Panc1 (cell line): ENCODE results near the gene USH1G.

Experiments used
- POLR2AphosphoS5 ChIP-seq: IDR thresholded peaks from 2 replicates; pipeline ENCODE4 v1.6.1; 2012; ENCODE audit warnings: mild to moderate bottlenecking, low read depth, low read length, moderate library complexity
- SIN3A ChIP-seq: IDR thresholded peaks from 2 replicates; pipeline ENCODE4 v1.6.1; 2012; ENCODE audit warnings: low read depth, mild to moderate bottlenecking, low read length, moderate library complexity, borderline replicate concordance; ENCODE audit not compliant: insufficient read depth
- TCF7L2 ChIP-seq: IDR thresholded peaks from 2 replicates; pipeline ENCODE4 v1.6.1; 2011; ENCODE audit warnings: mild to moderate bottlenecking, low read depth, low read length, inconsistent platforms
- TF ChIP-seq, protein P1 (sequence below): fragments of 450-650 bp; IDR thresholded peaks from 2 replicates; pipeline ENCODE4 v1.5.1; 2017; ENCODE audit warnings: mild to moderate bottlenecking
- TF ChIP-seq, protein P2 (sequence below), 2 experiments: IDR thresholded peaks; 2 replicates each; pipeline ENCODE4 v1.6.1; 2011 to 2012; ENCODE audit warnings: low read depth in 2 of 2, control low read depth in 1 of 2, low read length in 1 of 2, mild to moderate bottlenecking in 1 of 2, moderate library complexity in 1 of 2; ENCODE audit not compliant: insufficient read depth in 1 of 2

GRCh38 chr17:74970395-74970794 lies 47.3 kb upstream of the USH1G start:
- TF ChIP-seq, protein P1, sequence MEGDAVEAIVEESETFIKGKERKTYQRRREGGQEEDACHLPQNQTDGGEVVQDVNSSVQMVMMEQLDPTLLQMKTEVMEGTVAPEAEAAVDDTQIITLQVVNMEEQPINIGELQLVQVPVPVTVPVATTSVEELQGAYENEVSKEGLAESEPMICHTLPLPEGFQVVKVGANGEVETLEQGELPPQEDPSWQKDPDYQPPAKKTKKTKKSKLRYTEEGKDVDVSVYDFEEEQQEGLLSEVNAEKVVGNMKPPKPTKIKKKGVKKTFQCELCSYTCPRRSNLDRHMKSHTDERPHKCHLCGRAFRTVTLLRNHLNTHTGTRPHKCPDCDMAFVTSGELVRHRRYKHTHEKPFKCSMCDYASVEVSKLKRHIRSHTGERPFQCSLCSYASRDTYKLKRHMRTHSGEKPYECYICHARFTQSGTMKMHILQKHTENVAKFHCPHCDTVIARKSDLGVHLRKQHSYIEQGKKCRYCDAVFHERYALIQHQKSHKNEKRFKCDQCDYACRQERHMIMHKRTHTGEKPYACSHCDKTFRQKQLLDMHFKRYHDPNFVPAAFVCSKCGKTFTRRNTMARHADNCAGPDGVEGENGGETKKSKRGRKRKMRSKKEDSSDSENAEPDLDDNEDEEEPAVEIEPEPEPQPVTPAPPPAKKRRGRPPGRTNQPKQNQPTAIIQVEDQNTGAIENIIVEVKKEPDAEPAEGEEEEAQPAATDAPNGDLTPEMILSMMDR = no peak
- TF ChIP-seq SIN3A (no peak), POLR2AphosphoS5 (no peak), TCF7L2 (no peak)
- TF ChIP-seq, protein P2, sequence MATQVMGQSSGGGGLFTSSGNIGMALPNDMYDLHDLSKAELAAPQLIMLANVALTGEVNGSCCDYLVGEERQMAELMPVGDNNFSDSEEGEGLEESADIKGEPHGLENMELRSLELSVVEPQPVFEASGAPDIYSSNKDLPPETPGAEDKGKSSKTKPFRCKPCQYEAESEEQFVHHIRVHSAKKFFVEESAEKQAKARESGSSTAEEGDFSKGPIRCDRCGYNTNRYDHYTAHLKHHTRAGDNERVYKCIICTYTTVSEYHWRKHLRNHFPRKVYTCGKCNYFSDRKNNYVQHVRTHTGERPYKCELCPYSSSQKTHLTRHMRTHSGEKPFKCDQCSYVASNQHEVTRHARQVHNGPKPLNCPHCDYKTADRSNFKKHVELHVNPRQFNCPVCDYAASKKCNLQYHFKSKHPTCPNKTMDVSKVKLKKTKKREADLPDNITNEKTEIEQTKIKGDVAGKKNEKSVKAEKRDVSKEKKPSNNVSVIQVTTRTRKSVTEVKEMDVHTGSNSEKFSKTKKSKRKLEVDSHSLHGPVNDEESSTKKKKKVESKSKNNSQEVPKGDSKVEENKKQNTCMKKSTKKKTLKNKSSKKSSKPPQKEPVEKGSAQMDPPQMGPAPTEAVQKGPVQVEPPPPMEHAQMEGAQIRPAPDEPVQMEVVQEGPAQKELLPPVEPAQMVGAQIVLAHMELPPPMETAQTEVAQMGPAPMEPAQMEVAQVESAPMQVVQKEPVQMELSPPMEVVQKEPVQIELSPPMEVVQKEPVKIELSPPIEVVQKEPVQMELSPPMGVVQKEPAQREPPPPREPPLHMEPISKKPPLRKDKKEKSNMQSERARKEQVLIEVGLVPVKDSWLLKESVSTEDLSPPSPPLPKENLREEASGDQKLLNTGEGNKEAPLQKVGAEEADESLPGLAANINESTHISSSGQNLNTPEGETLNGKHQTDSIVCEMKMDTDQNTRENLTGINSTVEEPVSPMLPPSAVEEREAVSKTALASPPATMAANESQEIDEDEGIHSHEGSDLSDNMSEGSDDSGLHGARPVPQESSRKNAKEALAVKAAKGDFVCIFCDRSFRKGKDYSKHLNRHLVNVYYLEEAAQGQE (IDR thresholded peaks at IDR 0.05; ENCODE audit: insufficient read depth in 1 of 2, low read depth in 2 of 2, low read length in 1 of 2) = no peak
